IPS DF 4.7 (cell line): ENCODE results near the gene OXLD1.

Experiments
- DNase-seq: peaks from one replicate; pipeline ENCODE4 v3.0.0-alpha.2; 2013; ENCODE audit warnings: low spot score; ENCODE audit errors: extremely low read depth

OXLD1 gene

GRCh38 chr17:81666342-81667191, at the start of gene OXLD1, which contains the start of gene CCDC137:
OXLD1 (minus strand) TSS chr17:81666605; CDS start chr17:81666577, 28 bp downstream.
CCDC137 (plus strand) TSS chr17:81666737; CDS start chr17:81666767, 30 bp downstream.
- DNase-seq: peak; percentile 76

GRCh38 chr17:81715107-81715871, 48.9 kb upstream of the OXLD1 start:
- DNase-seq: no peak

- DNase-seq: no peak
Measured at GRCh38 chr17:81714412-81715106, 48.2 kb upstream of the OXLD1 start.

GRCh38 chr17:81713556-81714411, 47.4 kb upstream of the OXLD1 start:
- no peak for DNase-seq

- DNase-seq: no peak
Measured at GRCh38 chr17:81713004-81713555, 46.7 kb upstream of the OXLD1 start.

GRCh38 chr17:81712468-81713003, 46.1 kb upstream of the OXLD1 start:
- DNase-seq: no peak

GRCh38 chr17:81711814-81712467, 45.5 kb upstream of the OXLD1 start, which contains the start of gene SLC25A10:
SLC25A10 (plus strand) TSS chr17:81712284; CDS start chr17:81712427, 143 bp downstream.
- DNase-seq: no peak

- DNase-seq: no peak
Measured at GRCh38 chr17:81710514-81711308, 44.3 kb upstream of the OXLD1 start.

GRCh38 chr17:81708739-81709185, 42.4 kb upstream of the OXLD1 start:
- DNase-seq: no peak

- no peak for DNase-seq
Measured at GRCh38 chr17:81707725-81708646, 41.6 kb upstream of the OXLD1 start.

GRCh38 chr17:81706757-81707624, 40.6 kb upstream of the OXLD1 start:
- DNase-seq: no peak

- no peak for DNase-seq
Measured at GRCh38 chr17:81706232-81706611, 39.8 kb upstream of the OXLD1 start.

GRCh38 chr17:81705518-81706231, 39.3 kb upstream of the OXLD1 start:
- DNase-seq: no peak

- no peak for DNase-seq
Measured at GRCh38 chr17:81703747-81704654, 37.6 kb upstream of the OXLD1 start.
